ENCODE data around the gene RGMB. TPM values are rescaled to one million over a fixed set of nuclear protein-coding genes. Genes with fewer than 3 reads are reported as not detected.

RGMB gene
- total RNA-seq, 1 donor from 2014 or later, result 98.3 TPM

DNA sequence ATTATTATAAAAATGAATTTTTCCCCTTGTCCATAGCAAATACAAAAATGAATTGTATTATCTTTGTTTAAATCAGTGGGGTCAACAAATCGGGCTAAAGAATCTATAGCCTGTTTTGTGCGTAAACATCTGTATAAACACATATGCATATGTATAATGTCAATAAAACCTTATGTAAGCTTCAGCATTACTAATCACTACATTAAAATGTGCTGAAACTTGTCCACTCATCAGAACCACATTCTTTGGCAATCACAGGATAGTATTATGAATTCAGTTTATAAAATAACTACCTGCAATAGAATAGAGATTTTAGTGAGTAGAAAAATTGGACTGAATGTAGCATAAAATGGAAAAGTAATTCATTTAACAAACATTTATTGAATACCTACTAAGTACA, 30.6 kb downstream of the RGMB start:
- peaks cover 19% of the 10 kb centered on the region for H3K9me3 Mint-ChIP-seq
- H3K4me1 Mint-ChIP-seq, result no peaks in the 10 kb centered on the region
- no peak overlapping the region for H3K27ac Mint-ChIP-seq (ENCODE audit: unreplicated experiment)
- H3K4me3 Mint-ChIP-seq, result no peak overlapping the region
- H3K27me3 Mint-ChIP-seq (ENCODE audit: low read depth), result no peaks in the 10 kb centered on the region
- DNase-seq (ENCODE audit: low read depth, low spot score), result no peak
- H3K36me3 Mint-ChIP-seq (ENCODE audit: low read depth), result peaks cover 22% of the 10 kb centered on the region
- TF ChIP-seq, protein P1, sequence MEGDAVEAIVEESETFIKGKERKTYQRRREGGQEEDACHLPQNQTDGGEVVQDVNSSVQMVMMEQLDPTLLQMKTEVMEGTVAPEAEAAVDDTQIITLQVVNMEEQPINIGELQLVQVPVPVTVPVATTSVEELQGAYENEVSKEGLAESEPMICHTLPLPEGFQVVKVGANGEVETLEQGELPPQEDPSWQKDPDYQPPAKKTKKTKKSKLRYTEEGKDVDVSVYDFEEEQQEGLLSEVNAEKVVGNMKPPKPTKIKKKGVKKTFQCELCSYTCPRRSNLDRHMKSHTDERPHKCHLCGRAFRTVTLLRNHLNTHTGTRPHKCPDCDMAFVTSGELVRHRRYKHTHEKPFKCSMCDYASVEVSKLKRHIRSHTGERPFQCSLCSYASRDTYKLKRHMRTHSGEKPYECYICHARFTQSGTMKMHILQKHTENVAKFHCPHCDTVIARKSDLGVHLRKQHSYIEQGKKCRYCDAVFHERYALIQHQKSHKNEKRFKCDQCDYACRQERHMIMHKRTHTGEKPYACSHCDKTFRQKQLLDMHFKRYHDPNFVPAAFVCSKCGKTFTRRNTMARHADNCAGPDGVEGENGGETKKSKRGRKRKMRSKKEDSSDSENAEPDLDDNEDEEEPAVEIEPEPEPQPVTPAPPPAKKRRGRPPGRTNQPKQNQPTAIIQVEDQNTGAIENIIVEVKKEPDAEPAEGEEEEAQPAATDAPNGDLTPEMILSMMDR (conservative IDR thresholded peaks at IDR 0.05), result no peak

DNA sequence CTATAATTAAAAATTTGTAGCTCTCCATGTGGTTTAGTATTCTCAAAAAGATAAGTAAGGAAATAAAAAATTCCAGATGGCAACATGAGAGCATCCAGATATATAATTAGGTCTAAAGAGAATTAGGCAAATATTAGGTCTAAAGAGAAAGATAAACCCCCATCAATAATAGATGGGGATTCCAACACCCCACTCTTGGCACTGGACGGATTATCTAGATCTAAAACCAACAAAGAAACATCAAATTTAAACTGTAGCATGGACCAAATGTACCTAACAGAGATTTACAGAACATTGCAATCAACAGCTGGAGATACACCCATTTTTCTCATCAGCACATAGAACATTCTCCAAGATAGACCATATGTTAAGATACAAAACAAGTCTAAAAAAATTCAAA, 31.6 kb downstream of the RGMB start:
- Mint-ChIP-seq H3K27me3 (ENCODE audit: low read depth) (no peaks in the 10 kb centered on the region), H3K9me3 (peaks cover 19% of the 10 kb centered on the region), H3K4me3 (no peak overlapping the region), H3K4me1 (no peaks in the 10 kb centered on the region), H3K27ac (ENCODE audit: unreplicated experiment) (no peak overlapping the region), H3K36me3 (ENCODE audit: low read depth) (peaks cover 22% of the 10 kb centered on the region)
- DNase-seq (ENCODE audit: low read depth, low spot score), result no peak
- TF ChIP-seq, protein P1 (conservative IDR thresholded peaks at IDR 0.05), result no peak

DNA sequence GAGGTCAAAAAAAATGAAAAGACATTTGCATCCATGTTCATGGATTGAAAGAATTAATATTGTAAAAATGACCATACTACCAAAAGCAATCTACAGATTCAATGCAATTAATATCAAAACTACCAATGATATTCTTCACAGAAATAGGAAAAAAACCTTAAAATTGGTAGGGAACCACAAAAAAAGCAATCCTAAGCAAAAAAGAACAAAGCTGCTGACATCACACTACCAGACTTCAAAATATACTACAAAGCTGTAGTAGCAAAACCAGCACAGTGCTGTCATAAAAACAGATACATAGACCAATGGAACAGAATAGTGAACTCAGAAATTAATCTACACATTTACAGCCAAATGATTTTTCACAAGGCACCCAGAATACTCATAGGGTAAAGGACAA, 34.3 kb downstream of the RGMB start:
- Mint-ChIP-seq H3K27me3 (ENCODE audit: low read depth) (no peaks in the 10 kb centered on the region), H3K4me3 (no peak overlapping the region), H3K27ac (ENCODE audit: unreplicated experiment) (no peak overlapping the region), H3K36me3 (ENCODE audit: low read depth) (peaks cover 27% of the 10 kb centered on the region), H3K9me3 (peaks cover 24% of the 10 kb centered on the region), H3K4me1 (no peaks in the 10 kb centered on the region)
- TF ChIP-seq, protein P1 (conservative IDR thresholded peaks at IDR 0.05), result no peak
- no peak for DNase-seq (ENCODE audit: low read depth, low spot score)

DNA sequence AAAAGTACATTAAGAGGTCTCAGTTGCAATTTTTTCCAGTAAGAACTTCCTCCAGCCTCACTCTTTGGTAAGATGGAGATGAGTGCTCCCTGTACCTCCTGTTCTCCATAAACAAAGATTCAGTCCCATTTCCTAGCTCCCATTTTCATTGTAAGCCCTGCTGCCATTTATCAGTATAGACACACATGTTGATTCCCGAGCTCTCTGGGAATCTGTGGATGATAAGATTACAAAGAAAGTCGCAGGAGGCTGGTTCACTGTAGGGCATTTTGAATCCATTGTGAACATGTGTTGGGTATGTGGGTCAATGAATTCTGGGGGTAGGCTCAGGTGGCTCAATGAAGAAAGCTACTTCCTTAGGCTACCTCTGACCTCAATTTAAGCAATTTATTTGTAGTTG, 36.7 kb downstream of the RGMB start:
- Mint-ChIP-seq H3K27ac (ENCODE audit: unreplicated experiment) (no peak overlapping the region), H3K36me3 (ENCODE audit: low read depth) (peaks cover 22% of the 10 kb centered on the region)

DNA sequence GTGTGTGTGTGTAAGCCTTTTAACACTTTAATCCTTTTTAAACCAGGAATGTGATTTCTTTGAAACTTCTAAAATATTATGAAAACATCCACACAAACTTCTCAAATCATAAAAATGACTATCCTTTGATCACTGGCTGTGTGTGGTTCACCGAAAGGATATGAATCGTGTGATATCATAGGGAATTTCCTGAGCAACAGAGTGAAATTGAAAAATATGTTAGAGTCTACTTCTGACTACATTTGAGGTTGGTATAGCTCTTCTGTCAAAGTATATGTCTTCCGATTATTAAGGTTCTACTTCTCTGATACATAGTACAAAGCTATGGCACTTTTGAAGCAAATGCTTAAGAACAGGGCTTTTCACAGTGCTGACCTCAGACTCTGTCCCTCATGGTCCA, 40.3 kb downstream of the RGMB start:
- TF ChIP-seq, protein P1 (conservative IDR thresholded peaks at IDR 0.05), result no peak
- Mint-ChIP-seq H3K4me3 (no peak overlapping the region), H3K9me3 (peaks cover 6% of the 10 kb centered on the region), H3K4me1 (no peaks in the 10 kb centered on the region), H3K27ac (ENCODE audit: unreplicated experiment) (no peak overlapping the region), H3K36me3 (ENCODE audit: low read depth) (peaks cover 13% of the 10 kb centered on the region), H3K27me3 (ENCODE audit: low read depth) (no peaks in the 10 kb centered on the region)
- no peak for DNase-seq (ENCODE audit: low read depth, low spot score)

More for the DNA sequence above, 36.7 kb downstream of the RGMB start:
- H3K27me3 Mint-ChIP-seq (ENCODE audit: low read depth), result no peaks in the 10 kb centered on the region
- no peak overlapping the region for H3K4me3 Mint-ChIP-seq
- H3K4me1 Mint-ChIP-seq, result no peaks in the 10 kb centered on the region
- TF ChIP-seq, protein P1 (conservative IDR thresholded peaks at IDR 0.05), result no peak
- peaks cover 22% of the 10 kb centered on the region for H3K9me3 Mint-ChIP-seq
- DNase-seq (ENCODE audit: low read depth, low spot score), result no peak

Data from neural crest cell (in vitro differentiated cells).